Esophagus (tissue), 2 donors: ENCODE measurements around the gene ULK4. TPM values are rescaled to one million over a fixed set of nuclear protein-coding genes. Genes with fewer than 3 reads are reported as not detected.

Experiments
- H3K27ac ChIP-seq, 2 donors: one replicate each; pipeline ENCODE4 v1.5.1; 2013; ENCODE audit warnings: low read depth in 2 of 2, mild to moderate bottlenecking in 2 of 2, inconsistent platforms in 1 of 2, low read length in 1 of 2, moderate library complexity in 1 of 2
- H3K27me3 ChIP-seq, 2 donors: one replicate each; pipeline ENCODE4 v1.6.1; 2013; ENCODE audit warnings: low read length in 2 of 2, control low read depth in 1 of 2, mild to moderate bottlenecking in 1 of 2; ENCODE audit not compliant: insufficient read depth in 2 of 2, control insufficient read depth in 1 of 2
- H3K36me3 ChIP-seq, 2 donors: one replicate each; pipeline ENCODE4 v1.6.1; 2013; ENCODE audit warnings: low read length in 1 of 2; ENCODE audit not compliant: control insufficient read depth in 2 of 2, insufficient read depth in 2 of 2
- H3K4me1 ChIP-seq, 2 donors: one replicate each; pipeline ENCODE4 v1.6.1; 2013; ENCODE audit warnings: low read length in 1 of 2; ENCODE audit not compliant: control insufficient read depth in 2 of 2, insufficient read depth in 2 of 2
- H3K4me3 ChIP-seq, 2 donors: one replicate each; pipeline ENCODE4 v1.5.1; 2013; ENCODE audit warnings: low read length in 2 of 2, mild to moderate bottlenecking in 2 of 2, low read depth in 1 of 2, moderate library complexity in 1 of 2
- H3K9me3 ChIP-seq, 2 donors: one replicate each; pipeline ENCODE4 v1.6.1; 2013; ENCODE audit warnings: mild to moderate bottlenecking in 2 of 2, low read depth in 1 of 2, low read length in 1 of 2, moderate library complexity in 1 of 2; ENCODE audit not compliant: control insufficient read depth in 2 of 2, insufficient read depth in 1 of 2
- WGBS, 2 donors: extraction: QIAGEN DNeasy Blood & Tissue Kit; methylation state at CpG; one replicate each; pipeline ENCODE4 v1.1.7; 2013; 5-methylcytosine and 5-hydroxymethylcytosine counted together
- polyA plus RNA-seq, 2 donors: library from polyadenylated mRNA; stranded (reverse); fragments of 200-250 nt; gene quantifications; one replicate each; pipeline ENCODE4 v1.2.3, GENCODE V29; 2013
- donor health status: healthy with polysubstance abuse.
- donor health status: Bipolar disorder and iron deficiency.

ULK4 gene
- polyA plus RNA-seq, 2 donors: 1.1 to 1.3 TPM

- H3K9me3 ChIP-seq: no peaks in the 10 kb centered on the region
- H3K4me1 ChIP-seq: no peaks in the 10 kb centered on the region
- H3K27me3 ChIP-seq: no peaks in the 10 kb centered on the region
- 75 to 80% methylated on average over 2 of the region's 2 CpGs for WGBS, 2 donors
- H3K4me3 ChIP-seq: no peak overlapping the region
- peaks cover 13 to 16% of the 10 kb centered on the region in 2 donors for H3K36me3 ChIP-seq
- H3K27ac ChIP-seq: no peak overlapping the region
These were observed 738.8 kb downstream of the ULK4 start for GRCh38 chr3:41223078-41223477.

GRCh38 chr3:41222501-41222900, 739.4 kb downstream of the ULK4 start:
- Histone ChIP-seq H3K27me3 (no peaks in the 10 kb centered on the region), H3K36me3 (peaks cover 13 to 16% of the 10 kb centered on the region in 2 donors), H3K27ac (no peak overlapping the region), H3K9me3 (no peaks in the 10 kb centered on the region), H3K4me1 (no peaks in the 10 kb centered on the region), H3K4me3 (no peak overlapping the region)
- WGBS, 2 donors: 69 to 71% methylated on average over 3 of the region's 3 CpGs

GRCh38 chr3:41222012-41222411, 739.9 kb downstream of the ULK4 start:
- Histone ChIP-seq H3K4me1 (no peaks in the 10 kb centered on the region), H3K27me3 (no peaks in the 10 kb centered on the region), H3K9me3 (no peaks in the 10 kb centered on the region), H3K27ac (no peak overlapping the region), H3K36me3 (peaks cover 13 to 16% of the 10 kb centered on the region in 2 donors), H3K4me3 (no peak overlapping the region)
- WGBS, 2 donors: 50 to 52% methylated on average over 2 of the region's 2 CpGs

DNA sequence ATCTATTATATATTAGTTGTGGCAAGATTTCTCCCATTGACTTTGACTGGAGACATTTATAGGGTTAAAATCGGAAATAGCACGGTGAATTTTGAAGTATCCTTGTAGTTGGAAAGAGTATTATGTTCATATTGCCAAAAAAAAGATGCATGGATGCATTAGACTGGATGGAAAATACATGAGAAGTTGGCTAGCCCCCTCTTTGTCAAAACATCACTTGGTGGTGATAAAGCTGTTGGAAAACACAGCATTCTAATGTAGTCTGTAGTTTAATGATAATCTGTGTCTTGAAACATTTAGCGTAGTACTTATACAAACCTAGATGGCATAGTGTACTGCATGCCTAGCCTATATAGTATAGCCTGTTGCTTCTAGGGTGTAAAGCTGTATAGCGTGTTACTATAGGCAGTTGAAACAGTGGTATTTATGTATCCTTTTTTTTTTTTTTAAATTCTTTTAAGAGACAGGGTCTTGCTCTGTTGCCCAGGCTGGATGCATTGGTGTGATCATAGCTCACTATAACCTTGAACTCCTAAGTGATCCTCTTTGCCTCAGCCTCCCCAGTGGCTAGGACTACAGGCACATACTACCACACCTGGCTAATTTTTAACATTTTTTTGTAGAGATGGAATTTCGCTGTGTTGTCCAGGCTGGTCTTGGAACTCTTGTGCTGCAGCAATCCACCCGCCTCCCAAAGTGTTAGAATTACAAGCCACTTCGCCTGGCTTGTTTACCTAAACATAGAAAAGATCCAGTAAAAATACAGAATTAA, 740.8 kb downstream of the ULK4 start:
- WGBS, 2 donors: 77 to 81% methylated on average over 7 of the region's 7 CpGs
- H3K4me3 ChIP-seq: no peak overlapping the region
- no peaks in the 10 kb centered on the region for H3K9me3 ChIP-seq
- H3K27me3 ChIP-seq: no peaks in the 10 kb centered on the region
- no peaks in the 10 kb centered on the region for H3K4me1 ChIP-seq
- peaks cover 11 to 16% of the 10 kb centered on the region in 2 donors for H3K36me3 ChIP-seq
- no peak overlapping the region for H3K27ac ChIP-seq

DNA sequence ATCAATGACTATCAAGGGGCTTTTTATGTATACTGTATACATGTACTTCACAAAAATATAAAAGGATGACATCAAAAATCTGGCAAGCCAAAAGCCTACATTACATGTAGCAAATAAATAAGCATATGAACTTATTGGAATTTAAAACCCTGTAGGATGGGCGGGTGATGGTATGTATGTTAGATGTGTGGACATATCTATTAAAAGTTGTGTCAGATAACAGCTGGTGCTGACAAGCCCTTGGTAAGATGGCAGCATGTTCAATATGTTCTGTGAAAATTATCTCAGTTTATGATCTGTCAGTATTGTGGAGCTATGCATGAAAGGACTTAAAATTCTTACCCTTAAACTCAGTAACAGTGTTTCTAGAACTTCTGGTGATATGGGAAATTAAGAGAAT, 742.5 kb downstream of the ULK4 start:
- H3K4me3 ChIP-seq: no peak overlapping the region
- H3K27me3 ChIP-seq: no peaks in the 10 kb centered on the region
- H3K27ac ChIP-seq: no peak overlapping the region
- H3K4me1 ChIP-seq: no peaks in the 10 kb centered on the region
- H3K9me3 ChIP-seq: no peaks in the 10 kb centered on the region
- WGBS, 2 donors: 82 to 100% methylated on average over 1 of the region's 1 CpG
- H3K36me3 ChIP-seq: peaks cover 0 to 1% of the 10 kb centered on the region in 2 donors

DNA sequence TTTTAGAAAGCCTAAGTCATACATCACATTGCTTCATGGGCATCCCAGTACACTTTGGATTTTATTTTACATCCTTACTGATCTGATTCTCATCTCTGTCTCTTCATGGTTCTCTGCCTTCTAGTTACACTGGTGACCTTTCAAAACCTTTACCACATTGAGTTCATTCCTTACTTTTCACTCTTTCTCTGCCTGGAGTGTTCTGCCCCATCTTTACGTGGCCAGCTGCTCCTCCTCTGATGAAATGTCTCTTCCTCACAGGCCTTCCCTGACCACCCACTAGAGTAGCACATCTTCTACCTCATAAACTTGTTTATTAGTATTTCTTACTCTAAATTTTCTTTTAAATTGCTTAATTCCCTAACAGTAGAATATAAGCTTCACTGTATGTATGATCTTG, 744.9 kb downstream of the ULK4 start:
- Histone ChIP-seq H3K36me3 (no peaks in the 10 kb centered on the region), H3K27me3 (no peaks in the 10 kb centered on the region), H3K4me3 (no peak overlapping the region), H3K9me3 (no peaks in the 10 kb centered on the region), H3K4me1 (no peaks in the 10 kb centered on the region), H3K27ac (no peak overlapping the region)
- WGBS, 2 donors: 48 to 64% methylated on average over 1 of the region's 1 CpG

- no peak overlapping the region for H3K4me3 ChIP-seq
- H3K9me3 ChIP-seq: no peaks in the 10 kb centered on the region
- H3K27ac ChIP-seq: no peak overlapping the region
- no peaks in the 10 kb centered on the region for H3K36me3 ChIP-seq
- WGBS, 2 donors: 56 to 63% methylated on average over 2 of the region's 2 CpGs
- no peaks in the 10 kb centered on the region for H3K4me1 ChIP-seq
- no peaks in the 10 kb centered on the region for H3K27me3 ChIP-seq
These were observed 745.5 kb downstream of the ULK4 start for GRCh38 chr3:41216422-41216821.

DNA sequence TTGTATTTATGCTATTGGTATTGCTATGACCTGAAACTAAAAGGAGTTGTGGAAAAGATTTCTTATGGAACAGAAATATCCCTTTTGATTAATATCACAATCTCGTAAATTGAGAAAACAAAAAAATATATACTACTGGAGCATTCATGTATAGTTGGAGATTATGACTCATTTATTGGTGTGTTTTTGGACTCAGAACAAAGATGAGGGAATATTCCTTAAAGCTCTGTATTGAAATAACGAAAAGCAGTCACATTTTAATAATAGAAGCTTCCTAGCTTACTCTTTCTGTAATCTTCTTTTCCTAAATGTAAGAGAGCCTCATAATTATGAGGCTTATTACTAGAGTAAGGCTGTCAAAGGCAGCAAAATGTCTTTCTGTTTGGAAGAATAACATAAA, 748.3 kb downstream of the ULK4 start:
- Histone ChIP-seq H3K4me3 (no peak overlapping the region), H3K27me3 (no peaks in the 10 kb centered on the region), H3K4me1 (no peaks in the 10 kb centered on the region), H3K9me3 (no peaks in the 10 kb centered on the region), H3K27ac (no peak overlapping the region), H3K36me3 (no peaks in the 10 kb centered on the region)
- WGBS, 2 donors: 32 to 44% methylated on average over 2 of the region's 2 CpGs

GRCh38 chr3:41212088-41212487, 749.8 kb downstream of the ULK4 start:
- WGBS, 2 donors: 93 to 94% methylated on average over 2 of the region's 2 CpGs
- no peak overlapping the region for H3K4me3 ChIP-seq
- H3K4me1 ChIP-seq: no peaks in the 10 kb centered on the region

DNA sequence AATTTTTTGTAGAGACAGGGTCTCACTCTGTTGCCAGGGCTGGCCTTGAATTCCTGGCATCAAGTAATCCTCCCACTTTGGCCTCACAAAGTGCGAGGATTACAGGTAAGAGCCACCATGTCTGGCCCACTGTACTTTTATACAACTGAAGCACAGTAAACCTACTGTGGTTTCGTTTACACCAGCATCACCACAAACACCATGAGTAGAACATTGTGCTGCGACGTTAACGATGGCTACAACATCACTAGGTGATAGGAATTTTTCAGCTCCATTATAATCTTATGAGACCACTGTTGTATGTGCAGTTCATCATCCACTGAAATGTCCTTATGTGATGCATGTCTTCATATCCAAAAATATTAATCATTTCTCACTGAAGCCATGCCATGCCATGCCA, 750.9 kb downstream of the ULK4 start:
- Histone ChIP-seq H3K9me3 (no peaks in the 10 kb centered on the region), H3K36me3 (no peaks in the 10 kb centered on the region), H3K27ac (no peak overlapping the region), H3K27me3 (no peaks in the 10 kb centered on the region), H3K4me1 (no peaks in the 10 kb centered on the region), H3K4me3 (no peak overlapping the region)
- WGBS, 2 donors: 90 to 91% methylated on average over 5 of the region's 5 CpGs

More at GRCh38 chr3:41212088-41212487, 749.8 kb downstream of the ULK4 start:
- Histone ChIP-seq H3K36me3 (no peaks in the 10 kb centered on the region), H3K9me3 (no peaks in the 10 kb centered on the region), H3K27me3 (no peaks in the 10 kb centered on the region), H3K27ac (no peak overlapping the region)
